Caco-2 (cell line): Measurements from ENCODE around the gene NTF3. TPM values are rescaled to one million over a fixed set of nuclear protein-coding genes. Genes with fewer than 3 reads are reported as not detected.
A peak's percentile ranks its signal among the peaks of the same experiment; 100 is the strongest.

Source experiments
- BruUV-seq: library from RNA; stranded (reverse); fragments of 400-500 nt; replicated peaks from 2 replicates; lab custom pipeline; 2021; lab: Mats Ljungman, UMichigan
- CTCF ChIA-PET: fragments of 300-600 bp; sonication (Branson Sonifier 250); formaldehyde crosslinking; loops from one replicate; lab custom pipeline; 2022; ENCODE audit warnings: antibody characterized with exemption; lab: Charles Lee
- POLR2A ChIA-PET: fragments of 300-600 bp; sonication (Branson Sonifier 250); formaldehyde crosslinking; loops from one replicate; lab custom pipeline; 2022; ENCODE audit warnings: antibody characterized with exemption; lab: Charles Lee
- DNase-seq, 2 experiments: peaks; one replicate each; pipeline versions ENCODE4 v3.0.0 to v3.0.0-alpha.2; 2020 to 2022
- H3K27me3 ChIP-seq: replicated peaks from 2 replicates; pipeline ENCODE4 v1.6.0; 2011; ENCODE audit warnings: low read length; ENCODE audit not compliant: control insufficient read depth, insufficient read depth
- H3K36me3 ChIP-seq: 2 replicates; pipeline ENCODE4 v1.5.1; 2011; ENCODE audit warnings: low read length; ENCODE audit not compliant: control insufficient read depth, insufficient read depth
- H3K4me1 ChIP-seq: fragments of 250-450 bp; sonication (Bioruptor Pico); 2 replicates; pipeline ENCODE4 v1.5.1; 2020; ENCODE audit warnings: mild to moderate bottlenecking
- H3K4me3 ChIP-seq: 2 replicates; pipeline ENCODE4 v1.5.1; 2011; ENCODE audit warnings: low read depth, mild to moderate bottlenecking, control low read depth, low read length
- H3K9me3 ChIP-seq: fragments of 250-450 bp; sonication (Bioruptor Pico); 2 replicates; pipeline ENCODE4 v1.5.1; 2020; ENCODE audit warnings: mild to moderate bottlenecking, moderate library complexity
- H3K27ac Mint-ChIP-seq: one replicate; pipeline ENCODE4 v1.8.0; 2022; ENCODE audit warnings: mixed read lengths; ENCODE audit not compliant: unreplicated experiment
- H3K27me3 Mint-ChIP-seq: one replicate; pipeline ENCODE4 v1.8.0; 2022; ENCODE audit warnings: mixed read lengths; ENCODE audit not compliant: insufficient read depth, unreplicated experiment
- H3K36me3 Mint-ChIP-seq: one replicate; pipeline ENCODE4 v1.8.0; 2022; ENCODE audit warnings: mild to moderate bottlenecking, mixed read lengths; ENCODE audit not compliant: insufficient read depth, unreplicated experiment
- H3K4me1 Mint-ChIP-seq: one replicate; pipeline ENCODE4 v1.8.0; 2022; ENCODE audit warnings: low read depth, mixed read lengths; ENCODE audit not compliant: unreplicated experiment
- H3K4me3 Mint-ChIP-seq: one replicate; pipeline ENCODE4 v1.8.0; 2022; ENCODE audit warnings: mild to moderate bottlenecking, moderate library complexity, mixed read lengths; ENCODE audit not compliant: unreplicated experiment
- H3K9me3 Mint-ChIP-seq: one replicate; pipeline ENCODE4 v1.8.0; 2022; ENCODE audit warnings: mixed read lengths; ENCODE audit not compliant: unreplicated experiment
- intact Hi-C: fragments of 100-400 bp; cut with micrococcal nuclease; formaldehyde crosslinking; loops from one replicate; pipeline ENCODE4 v1.10.0; 2022; ENCODE audit not compliant: unreplicated experiment
- total RNA-seq: library from RNA; stranded (reverse); gene quantifications from 2 replicates; pipeline ENCODE4 v1.2.3, GENCODE V29; 2022
- TF ChIP-seq, protein P1 (sequence below), 2 experiments: fragments of 200-600 bp in 1 of 2; IDR thresholded peaks; 1 replicate in 1 of 2; 2 replicates in 1 of 2; pipeline versions ENCODE4 v1.5.1 to v1.8.0; 2011 to 2022; ENCODE audit warnings: antibody characterized with exemption in 1 of 2, control low read depth in 1 of 2, inconsistent platforms in 1 of 2, low read depth in 1 of 2, low read length in 1 of 2, mild to moderate bottlenecking in 1 of 2, moderate library complexity in 1 of 2; ENCODE audit not compliant: insufficient read depth in 1 of 2, severe bottlenecking in 1 of 2, unreplicated experiment in 1 of 2

Gene NTF3
- total RNA-seq, 1 experiment from 2014 or later: 5.3 TPM

DNA sequence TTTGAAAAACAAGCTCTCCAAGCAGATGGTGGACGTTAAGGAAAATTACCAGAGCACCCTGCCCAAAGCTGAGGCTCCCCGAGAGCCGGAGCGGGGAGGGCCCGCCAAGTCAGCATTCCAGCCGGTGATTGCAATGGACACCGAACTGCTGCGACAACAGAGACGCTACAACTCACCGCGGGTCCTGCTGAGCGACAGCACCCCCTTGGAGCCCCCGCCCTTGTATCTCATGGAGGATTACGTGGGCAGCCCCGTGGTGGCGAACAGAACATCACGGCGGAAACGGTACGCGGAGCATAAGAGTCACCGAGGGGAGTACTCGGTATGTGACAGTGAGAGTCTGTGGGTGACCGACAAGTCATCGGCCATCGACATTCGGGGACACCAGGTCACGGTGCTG is 62.4 kb downstream of the NTF3 start:
- Histone ChIP-seq H3K4me1 (peaks cover 38% of the 10 kb centered on the region), H3K36me3 (peaks cover 2% of the 10 kb centered on the region), H3K9me3 (no peaks in the 10 kb centered on the region), H3K27me3 (no peaks in the 10 kb centered on the region), H3K4me3 (no peak overlapping the region)
- Mint-ChIP-seq H3K4me1 (peaks cover 35% of the 10 kb centered on the region), H3K27me3 (no peaks in the 10 kb centered on the region), H3K9me3 (no peaks in the 10 kb centered on the region), H3K36me3 (peaks cover 22% of the 10 kb centered on the region), H3K27ac (no peak overlapping the region), H3K4me3 (no peak overlapping the region)
- BruUV-seq: no TSS peak
- DNase-seq: peak in 1 of 2 experiments; percentile 28
- ChIA-PET POLR2A (no interaction called here), CTCF (no interaction called here)
- intact Hi-C loops: no loop called here
- TF ChIP-seq, protein P1, sequence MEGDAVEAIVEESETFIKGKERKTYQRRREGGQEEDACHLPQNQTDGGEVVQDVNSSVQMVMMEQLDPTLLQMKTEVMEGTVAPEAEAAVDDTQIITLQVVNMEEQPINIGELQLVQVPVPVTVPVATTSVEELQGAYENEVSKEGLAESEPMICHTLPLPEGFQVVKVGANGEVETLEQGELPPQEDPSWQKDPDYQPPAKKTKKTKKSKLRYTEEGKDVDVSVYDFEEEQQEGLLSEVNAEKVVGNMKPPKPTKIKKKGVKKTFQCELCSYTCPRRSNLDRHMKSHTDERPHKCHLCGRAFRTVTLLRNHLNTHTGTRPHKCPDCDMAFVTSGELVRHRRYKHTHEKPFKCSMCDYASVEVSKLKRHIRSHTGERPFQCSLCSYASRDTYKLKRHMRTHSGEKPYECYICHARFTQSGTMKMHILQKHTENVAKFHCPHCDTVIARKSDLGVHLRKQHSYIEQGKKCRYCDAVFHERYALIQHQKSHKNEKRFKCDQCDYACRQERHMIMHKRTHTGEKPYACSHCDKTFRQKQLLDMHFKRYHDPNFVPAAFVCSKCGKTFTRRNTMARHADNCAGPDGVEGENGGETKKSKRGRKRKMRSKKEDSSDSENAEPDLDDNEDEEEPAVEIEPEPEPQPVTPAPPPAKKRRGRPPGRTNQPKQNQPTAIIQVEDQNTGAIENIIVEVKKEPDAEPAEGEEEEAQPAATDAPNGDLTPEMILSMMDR (IDR thresholded peaks at IDR 0.05; ENCODE audit: insufficient read depth in 1 of 2, low read depth in 1 of 2, low read length in 1 of 2, severe bottlenecking in 1 of 2, unreplicated experiment in 1 of 2): no peak

DNA sequence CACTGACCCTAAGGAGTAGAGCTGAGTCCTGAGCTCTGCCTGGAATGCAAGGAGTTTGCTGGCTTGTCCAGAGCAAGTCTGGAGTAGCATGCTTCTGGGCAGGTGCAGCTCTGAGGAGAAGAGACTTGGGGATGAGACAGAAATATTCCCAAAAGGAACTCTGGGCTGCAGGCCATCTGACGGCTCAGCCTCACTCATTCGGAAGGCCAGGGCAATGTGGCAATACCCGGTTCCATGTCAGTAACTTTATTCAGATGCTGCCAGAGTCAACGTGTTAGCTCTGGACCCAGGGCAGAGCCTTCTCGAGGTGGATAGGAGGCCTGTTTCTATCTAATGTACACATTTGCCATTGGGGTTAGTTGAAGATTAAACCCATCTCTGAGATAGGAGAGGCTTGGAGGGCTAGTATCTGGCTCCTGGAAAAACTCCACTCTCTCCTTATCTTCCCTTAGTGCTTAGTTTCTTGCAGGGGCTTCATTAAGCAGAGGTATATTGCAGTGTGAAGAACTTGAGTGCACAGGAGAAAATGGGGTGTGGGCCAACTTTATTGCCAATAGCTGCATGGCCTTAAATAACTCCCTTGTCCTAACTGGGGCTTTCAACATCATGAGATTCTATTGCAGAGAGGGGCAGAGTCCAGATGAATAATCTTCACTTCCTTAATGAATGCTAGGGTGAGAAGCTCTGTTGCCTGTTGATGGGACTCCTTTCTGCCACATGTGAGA is 65.6 kb downstream of the NTF3 start:
- H3K36me3 ChIP-seq: peaks cover 2% of the 10 kb centered on the region
- H3K27ac Mint-ChIP-seq: peak overlapping the region; percentile 88
- no peaks in the 10 kb centered on the region for H3K27me3 Mint-ChIP-seq
- H3K27me3 ChIP-seq: no peaks in the 10 kb centered on the region
- TF ChIP-seq, protein P1 (IDR thresholded peaks at IDR 0.05; ENCODE audit: insufficient read depth in 1 of 2, low read depth in 1 of 2, low read length in 1 of 2, severe bottlenecking in 1 of 2, unreplicated experiment in 1 of 2): no peak
- no TSS peak for BruUV-seq
- peaks cover 54% of the 10 kb centered on the region for H3K4me1 ChIP-seq
- ChIA-PET CTCF (interaction anchor here (0.6 to 1.6 kb wide), 6 partner anchors 10 to 205 kb away, joined by 3 to 4 read pairs (median 4); no protein-coding TSS in a partner anchor), POLR2A (no interaction called here)
- H3K36me3 Mint-ChIP-seq: peaks cover 17% of the 10 kb centered on the region
- peaks cover 63% of the 10 kb centered on the region for H3K4me1 Mint-ChIP-seq
- peaks cover 22% of the 10 kb centered on the region for H3K9me3 Mint-ChIP-seq
- no peaks in the 10 kb centered on the region for H3K9me3 ChIP-seq
- peak; percentile 84 to 92 for DNase-seq
- intact Hi-C loops: no loop called here
- no peak overlapping the region for H3K4me3 ChIP-seq
- peak overlapping the region; percentile 34 for H3K4me3 Mint-ChIP-seq

DNA sequence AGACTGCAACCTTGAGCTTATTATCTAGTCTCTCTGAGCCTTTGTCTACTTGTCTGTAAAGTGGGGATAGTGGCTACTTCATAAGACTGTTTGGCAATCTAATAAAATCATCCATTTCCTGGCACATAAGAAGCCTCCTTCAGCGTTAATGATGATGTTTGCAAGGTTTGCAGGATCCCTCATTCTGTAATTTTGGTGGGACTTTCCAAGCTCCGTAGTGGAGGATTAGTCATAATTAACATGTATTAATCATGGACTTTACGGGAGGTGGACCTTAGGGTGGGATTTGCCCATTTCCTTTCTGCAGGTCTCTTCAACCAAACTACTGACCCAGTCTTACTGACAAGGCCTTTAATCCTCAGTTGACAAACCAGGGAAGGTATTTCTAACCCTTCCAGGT is 66.2 kb downstream of the NTF3 start:
- Mint-ChIP-seq H3K27ac (peak overlapping the region; percentile 88), H3K36me3 (peaks cover 14% of the 10 kb centered on the region), H3K4me3 (peak overlapping the region; percentile 34), H3K27me3 (no peaks in the 10 kb centered on the region), H3K4me1 (peaks cover 65% of the 10 kb centered on the region), H3K9me3 (peaks cover 22% of the 10 kb centered on the region)
- POLR2A ChIA-PET: no interaction called here
- no peak overlapping the region for H3K4me3 ChIP-seq
- H3K27me3 ChIP-seq: no peaks in the 10 kb centered on the region
- H3K36me3 ChIP-seq: peaks cover 2% of the 10 kb centered on the region
- DNase-seq: no peak
- intact Hi-C loops: no loop called here
- H3K4me1 ChIP-seq: peaks cover 59% of the 10 kb centered on the region
- H3K9me3 ChIP-seq: no peaks in the 10 kb centered on the region
- CTCF ChIA-PET: interaction anchor here (0.7 to 1.6 kb wide), 4 partner anchors 136 to 205 kb away, joined by 3 to 4 read pairs (median 4); no protein-coding TSS in a partner anchor
- TF ChIP-seq, protein P1 (IDR thresholded peaks at IDR 0.05; ENCODE audit: insufficient read depth in 1 of 2, low read depth in 1 of 2, low read length in 1 of 2, severe bottlenecking in 1 of 2, unreplicated experiment in 1 of 2): no peak
- TSS peak; percentile 89 for BruUV-seq
